Endothelial cell of umbilical vein (primary cell): Measurements from ENCODE around the gene KAT6B.

Source experiments
- CTCF ChIP-seq, 2 donors: IDR thresholded peaks; 1 replicate in 1 of 2; 2 replicates in 1 of 2; pipeline ENCODE4 v1.5.1; 2011; ENCODE audit warnings: low read length in 2 of 2, mild to moderate bottlenecking in 2 of 2, moderate library complexity in 2 of 2, control low read depth in 1 of 2, inconsistent platforms in 1 of 2, low read depth in 1 of 2; ENCODE audit not compliant: insufficient read depth in 1 of 2; ENCODE audit errors: extremely low read depth in 1 of 2
- EZH2 ChIP-seq: IDR thresholded peaks from 2 replicates; pipeline ENCODE4 v1.6.1; 2012; ENCODE audit warnings: borderline replicate concordance, low read depth, mild to moderate bottlenecking, moderate library complexity, low read length, inconsistent platforms; ENCODE audit not compliant: severe bottlenecking
- JUN ChIP-seq: IDR thresholded peaks from 2 replicates; pipeline ENCODE4 v1.6.1; 2011; ENCODE audit warnings: borderline replicate concordance, low read depth; ENCODE audit not compliant: insufficient read length, insufficient read depth
- POLR2A ChIP-seq: IDR thresholded peaks from 2 replicates; pipeline ENCODE4 v1.6.1; 2012; ENCODE audit warnings: low read depth, mild to moderate bottlenecking, control low read depth, low read length
- POLR2AphosphoS5 ChIP-seq: IDR thresholded peaks from 2 replicates; pipeline ENCODE4 v1.6.1; 2012; ENCODE audit warnings: low read depth, mild to moderate bottlenecking, control low read depth, low read length, moderate library complexity; ENCODE audit not compliant: insufficient read depth

GRCh38 chr10:74868392-74868977 lies 42.1 kb downstream of the KAT6B start:
- TF ChIP-seq CTCF (IDR thresholded peaks at IDR 0.05; ENCODE audit: extremely low read depth in 1 of 2, insufficient read depth in 1 of 2, low read depth in 1 of 2, low read length in 2 of 2) (no peak), POLR2A (no peak), POLR2AphosphoS5 (no peak), JUN (no peak), EZH2 (no peak)
